Fibroblast of the aortic adventitia (primary cell): ENCODE results near the gene LDB3. TPM values are rescaled to one million over a fixed set of nuclear protein-coding genes. Genes with fewer than 3 reads are reported as not detected.

Experiments used
- DNase-seq: peaks from one replicate; pipeline ENCODE4 v3.0.0-alpha.2; 2010; ENCODE audit warnings: low read depth
- H3K4me3 ChIP-seq: 2 replicates; pipeline ENCODE4 v1.5.1; 2011; ENCODE audit warnings: low read depth, mild to moderate bottlenecking, control low read depth, low read length, moderate library complexity
- total RNA-seq: library from RNA; depleted of rRNA; stranded (reverse); fragments of >200 nt; gene quantifications from 2 replicates; pipeline ENCODE4 v1.2.3, GENCODE V29; 2012; ENCODE audit warnings: low replicate concordance
- TF ChIP-seq, protein P1 (sequence below): IDR thresholded peaks from 2 replicates; pipeline ENCODE4 v1.5.1; 2011; ENCODE audit warnings: mild to moderate bottlenecking, low read length, control low read depth, inconsistent platforms; ENCODE audit not compliant: insufficient read depth

Gene LDB3
- total RNA-seq, 1 donor, result under 0.01 TPM

DNA sequence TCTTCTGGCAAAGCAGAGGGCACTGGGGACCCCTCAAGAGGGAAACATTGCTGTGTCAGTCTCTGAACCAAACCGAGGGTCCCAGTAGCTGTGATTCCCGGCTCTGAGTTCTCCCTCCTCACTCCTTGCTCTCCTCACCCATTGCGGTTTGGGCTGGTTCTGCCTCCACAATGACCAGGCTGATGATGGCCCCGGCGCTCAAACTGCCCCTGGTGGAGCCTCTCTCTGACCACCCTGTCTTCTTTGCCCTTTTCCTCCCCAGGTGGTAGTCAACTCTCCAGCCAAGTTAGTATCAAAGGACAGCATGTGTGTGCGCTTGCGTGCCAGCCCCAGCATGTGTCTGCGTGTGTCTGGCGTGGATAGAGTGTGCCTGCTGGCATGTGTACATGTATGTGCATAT is 17.1 kb downstream of the LDB3 start:
- TF ChIP-seq, protein P1, sequence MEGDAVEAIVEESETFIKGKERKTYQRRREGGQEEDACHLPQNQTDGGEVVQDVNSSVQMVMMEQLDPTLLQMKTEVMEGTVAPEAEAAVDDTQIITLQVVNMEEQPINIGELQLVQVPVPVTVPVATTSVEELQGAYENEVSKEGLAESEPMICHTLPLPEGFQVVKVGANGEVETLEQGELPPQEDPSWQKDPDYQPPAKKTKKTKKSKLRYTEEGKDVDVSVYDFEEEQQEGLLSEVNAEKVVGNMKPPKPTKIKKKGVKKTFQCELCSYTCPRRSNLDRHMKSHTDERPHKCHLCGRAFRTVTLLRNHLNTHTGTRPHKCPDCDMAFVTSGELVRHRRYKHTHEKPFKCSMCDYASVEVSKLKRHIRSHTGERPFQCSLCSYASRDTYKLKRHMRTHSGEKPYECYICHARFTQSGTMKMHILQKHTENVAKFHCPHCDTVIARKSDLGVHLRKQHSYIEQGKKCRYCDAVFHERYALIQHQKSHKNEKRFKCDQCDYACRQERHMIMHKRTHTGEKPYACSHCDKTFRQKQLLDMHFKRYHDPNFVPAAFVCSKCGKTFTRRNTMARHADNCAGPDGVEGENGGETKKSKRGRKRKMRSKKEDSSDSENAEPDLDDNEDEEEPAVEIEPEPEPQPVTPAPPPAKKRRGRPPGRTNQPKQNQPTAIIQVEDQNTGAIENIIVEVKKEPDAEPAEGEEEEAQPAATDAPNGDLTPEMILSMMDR, result no peak
- H3K4me3 ChIP-seq, result no peak overlapping the region
- DNase-seq, result no peak

DNA sequence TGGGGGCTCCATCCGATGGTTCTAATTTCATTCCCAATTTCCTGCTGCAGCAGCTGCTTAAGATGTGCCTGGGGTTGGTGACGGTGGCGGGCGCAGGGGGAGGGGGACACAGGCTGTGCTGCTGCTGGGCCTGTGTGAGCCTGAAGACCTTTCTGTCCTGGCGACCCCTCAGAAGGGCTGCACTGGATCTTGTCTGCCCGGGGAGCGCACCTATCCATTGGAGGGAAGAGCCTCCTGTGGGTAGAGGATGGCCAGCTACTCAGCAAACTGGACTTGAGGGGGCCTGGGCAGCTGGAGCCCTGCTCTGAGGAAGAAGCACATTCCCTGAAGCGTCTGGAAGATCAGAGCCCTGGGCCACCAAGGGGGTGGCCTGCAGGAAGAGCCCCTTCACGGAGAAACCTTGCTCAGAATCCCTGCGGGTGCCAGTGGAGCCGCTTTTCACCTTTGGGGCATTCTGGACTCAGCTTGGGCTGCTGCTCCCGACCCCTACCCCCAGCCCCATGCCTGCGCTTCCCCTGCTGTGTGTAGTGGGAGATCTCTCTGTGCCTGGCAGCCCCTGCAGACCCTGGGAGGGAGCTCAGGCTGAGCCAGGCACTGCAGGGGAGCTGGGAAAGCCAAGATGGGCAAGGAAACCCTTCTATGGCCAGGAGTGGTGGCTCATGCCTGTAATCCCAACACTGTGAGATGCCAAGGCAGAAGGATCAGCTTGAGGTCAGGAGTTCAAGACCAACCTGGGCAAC is 17.8 kb downstream of the LDB3 start:
- TF ChIP-seq, protein P1, result no peak
- no peak overlapping the region for H3K4me3 ChIP-seq
- DNase-seq, result no peak

DNA sequence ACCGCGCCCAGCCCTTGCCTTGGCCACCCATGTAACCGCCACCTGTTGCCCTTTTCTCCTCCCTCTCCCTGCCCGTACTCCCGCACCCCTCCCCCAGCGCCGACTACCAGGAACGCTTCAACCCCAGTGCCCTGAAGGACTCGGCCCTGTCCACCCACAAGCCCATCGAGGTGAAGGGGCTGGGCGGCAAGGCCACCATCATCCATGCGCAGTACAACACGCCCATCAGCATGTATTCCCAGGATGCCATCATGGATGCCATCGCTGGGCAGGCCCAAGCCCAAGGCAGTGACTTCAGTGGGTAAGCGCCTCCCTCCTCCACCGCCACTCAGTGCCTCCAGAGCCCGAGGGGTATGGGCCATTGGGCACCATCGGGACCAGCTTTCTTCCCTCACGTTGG is 18.7 kb downstream of the LDB3 start:
- TF ChIP-seq, protein P1, result no peak
- H3K4me3 ChIP-seq, result no peak overlapping the region
- no peak for DNase-seq

DNA sequence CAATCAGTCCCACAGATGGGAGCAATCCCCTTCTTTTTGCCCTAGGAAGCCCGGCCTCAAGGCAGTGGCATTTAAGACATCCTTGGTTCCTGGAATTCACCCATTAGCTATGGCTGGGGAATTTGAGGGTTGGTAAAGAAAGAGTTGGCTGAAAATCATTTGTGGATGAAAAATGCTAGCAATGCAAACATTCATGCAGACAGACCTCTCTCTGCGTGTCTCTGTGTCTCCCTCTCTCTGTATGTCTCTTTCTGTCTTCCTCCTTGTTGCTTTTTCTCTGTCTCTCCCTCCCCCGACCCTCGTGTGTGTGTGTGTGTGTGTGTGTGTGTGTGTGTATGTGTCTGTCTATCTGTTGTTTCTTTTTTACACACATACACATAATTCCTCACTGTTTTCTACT is 19.4 kb downstream of the LDB3 start:
- TF ChIP-seq, protein P1, result no peak
- DNase-seq, result peak; percentile 85
- no peak overlapping the region for H3K4me3 ChIP-seq

DNA sequence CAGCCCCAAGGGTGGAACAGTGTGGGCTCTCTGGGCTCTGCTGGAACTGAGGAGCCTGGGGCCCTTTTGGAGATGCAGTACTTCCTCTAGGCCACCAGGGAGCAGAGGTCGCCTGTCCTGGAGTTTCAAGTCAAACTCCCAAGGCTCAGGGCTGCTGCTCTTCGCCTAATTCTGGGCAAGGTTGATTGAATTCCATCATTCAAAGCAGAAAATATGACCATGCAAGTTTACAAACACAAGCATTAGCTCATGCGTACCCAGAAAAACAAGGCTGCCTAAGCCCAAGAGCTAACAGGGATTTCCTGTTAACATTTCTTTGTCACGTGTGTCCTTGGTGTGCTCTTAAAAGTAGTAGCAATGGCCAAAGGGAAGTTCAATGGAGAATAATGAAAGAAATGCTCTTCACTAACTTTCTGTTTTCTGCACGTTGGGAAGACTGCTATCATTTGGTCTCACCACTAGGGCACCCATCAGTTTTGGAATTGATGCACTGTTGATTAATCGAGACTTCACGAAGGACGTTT is 20.1 kb downstream of the LDB3 start:
- H3K4me3 ChIP-seq, result no peak overlapping the region
- TF ChIP-seq, protein P1, result peak; percentile 91
- DNase-seq, result peak; percentile 79

DNA sequence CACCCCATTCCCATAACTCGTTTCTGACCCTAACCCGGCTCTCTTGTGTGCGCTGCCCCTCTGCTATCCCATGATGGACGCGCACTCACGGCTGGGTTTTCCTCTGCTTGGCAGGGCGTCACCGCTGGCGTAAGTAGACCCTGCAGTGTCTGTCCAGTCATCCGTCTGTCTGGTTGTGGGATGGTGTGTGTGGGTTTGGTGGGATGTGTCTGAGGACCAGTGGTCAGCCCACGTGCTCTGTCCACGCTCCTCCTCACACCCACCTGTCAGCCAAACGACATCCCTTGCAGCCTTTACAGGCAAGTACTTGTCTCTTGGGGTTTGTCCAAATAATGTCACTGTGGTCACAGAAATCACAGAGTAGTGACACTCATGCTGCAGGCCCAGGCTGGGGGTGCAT is 20.8 kb downstream of the LDB3 start:
- TF ChIP-seq, protein P1, result no peak
- H3K4me3 ChIP-seq, result no peak overlapping the region

More for the DNA sequence above, 20.8 kb downstream of the LDB3 start:
- DNase-seq, result no peak
